CD4-positive, alpha-beta T cell treated with Interleukin-2 at 100 ng/mL for 4 hours (primary cell): ENCODE results near the gene FYCO1.
A peak's percentile ranks its signal among the peaks of the same experiment; 100 is the strongest.
"Not testable (repeated sequence)": the region's sequence is repeated elsewhere in the genome, so short reads cannot be mapped to it uniquely, and the experiment has no call there.

Source experiments
- DNase-seq: peaks from one replicate; pipeline ENCODE4 v3.0.0-alpha.2; 2020; ENCODE audit warnings: low spot score

Gene FYCO1

GRCh38 chr3:45995236-45996192 lies at the start of gene FYCO1:
TSS of gene FYCO1 (minus strand) at chr3:45995824. CDS start at chr3:45984910, 10,914 bp downstream.
- peak; percentile 89 for DNase-seq

GRCh38 chr3:46038916-46039315 lies 43.3 kb upstream of the FYCO1 start:
- no peak for DNase-seq

- DNase-seq: not testable (repeated sequence)
Observed at GRCh38 chr3:46038071-46038470, 42.4 kb upstream of the FYCO1 start.

GRCh38 chr3:46036191-46036590 lies 40.6 kb upstream of the FYCO1 start:
- DNase-seq: no peak

- DNase-seq: no peak
Observed at GRCh38 chr3:46031747-46032146, 36.1 kb upstream of the FYCO1 start.

- DNase-seq: no peak
Observed at GRCh38 chr3:46031269-46031668, 35.6 kb upstream of the FYCO1 start.

GRCh38 chr3:46030626-46031025 lies 35.0 kb upstream of the FYCO1 start:
- DNase-seq: no peak

- DNase-seq: no peak
Observed at GRCh38 chr3:46029953-46030543, 34.4 kb upstream of the FYCO1 start.

GRCh38 chr3:46027736-46028397 lies 32.2 kb upstream of the FYCO1 start:
- no peak for DNase-seq

- no peak for DNase-seq
Observed at GRCh38 chr3:46027021-46027705, 31.5 kb upstream of the FYCO1 start, which contains the start of gene XCR1. TSS of gene XCR1 (minus strand) at chr3:46027483. CDS start at chr3:46021947, 5,536 bp downstream.

GRCh38 chr3:46025139-46025538 lies 29.5 kb upstream of the FYCO1 start:
- no peak for DNase-seq

GRCh38 chr3:46024131-46024530 lies 28.5 kb upstream of the FYCO1 start:
- DNase-seq: no peak

- no peak for DNase-seq
Observed at GRCh38 chr3:46022909-46023785, 27.5 kb upstream of the FYCO1 start.

- no peak for DNase-seq
Observed at GRCh38 chr3:46021516-46021915, 25.9 kb upstream of the FYCO1 start.

GRCh38 chr3:46020766-46021510 lies 25.3 kb upstream of the FYCO1 start:
- DNase-seq: no peak

GRCh38 chr3:46019707-46020106 lies 24.1 kb upstream of the FYCO1 start:
- DNase-seq: no peak

GRCh38 chr3:46017720-46018119 lies 22.1 kb upstream of the FYCO1 start:
- DNase-seq: no peak

- DNase-seq: no peak
Observed at GRCh38 chr3:46013316-46014094, 17.9 kb upstream of the FYCO1 start.

GRCh38 chr3:46012246-46012645 lies 16.6 kb upstream of the FYCO1 start:
- no peak for DNase-seq
